Measurements from ENCODE around the gene UBL7. TPM values are rescaled to one million over a fixed set of nuclear protein-coding genes. Genes with fewer than 3 reads are reported as not detected.

UBL7 gene
- total RNA-seq, 1 experiment from 2014 or later: 65.3 TPM

- H3K27me3 ChIP-seq (ENCODE audit: insufficient read depth, low read length): no peaks in the 10 kb centered on the region
- H3K9ac ChIP-seq (ENCODE audit: low read length): no peak overlapping the region
- TF ChIP-seq MAX (IDR thresholded peaks at IDR 0.05) (no peak), SIN3A (IDR thresholded peaks at IDR 0.05; ENCODE audit: low read depth) (no peak), SP1 (IDR thresholded peaks at IDR 0.05; ENCODE audit: low read depth) (no peak), EZH2phosphoT487 (IDR thresholded peaks at IDR 0.05; ENCODE audit: borderline replicate concordance) (no peak), TCF7L2 (IDR thresholded peaks at IDR 0.05; ENCODE audit: borderline replicate concordance, extremely low read depth, insufficient read depth, insufficient read length) (no peak), POLR2AphosphoS5 (IDR thresholded peaks at IDR 0.05; ENCODE audit: low read depth, low read length) (no peak), YY1 (IDR thresholded peaks at IDR 0.05; ENCODE audit: extremely low read depth, insufficient replicate concordance, low read depth, low read length) (no peak), JUND (IDR thresholded peaks at IDR 0.05) (no peak), ELF1 (IDR thresholded peaks at IDR 0.05; ENCODE audit: borderline replicate concordance, low read depth) (no peak), EGR1 (IDR thresholded peaks at IDR 0.05; ENCODE audit: low read depth) (no peak)
- no peak overlapping the region for H2AFZ ChIP-seq (ENCODE audit: low read depth, low read length, poor library complexity, severe bottlenecking)
- H3K4me1 ChIP-seq (ENCODE audit: control insufficient read depth in 1 of 2, insufficient read depth in 2 of 2, low read length in 2 of 2): peaks cover 47 to 100% of the 10 kb centered on the region in 2 experiments
- intact Hi-C loops (cut with micrococcal nuclease): no loop called here
- no peaks in the 10 kb centered on the region for H3K9me3 ChIP-seq (ENCODE audit: control insufficient read depth in 1 of 2, insufficient read depth in 1 of 2, low read depth in 1 of 2, low read length in 2 of 2)
- H3K9me2 ChIP-seq (ENCODE audit: insufficient read depth): no peaks in the 10 kb centered on the region
- H3K36me3 ChIP-seq (ENCODE audit: control insufficient read depth in 1 of 2, insufficient read depth in 2 of 2, low read length in 2 of 2): peaks cover 0 to 5% of the 10 kb centered on the region in 2 experiments; a peak in 1 of 4 replicates
- BruUV-seq (replicated peaks): no TSS peak
- CTCF ChIA-PET: no interaction called here
- DNase-seq (ENCODE audit: low read depth, low spot score) (no peak), ATAC-seq (no peak)
- H3K4me2 ChIP-seq (ENCODE audit: low read length): no peak overlapping the region
- RAD21 ChIA-PET (ENCODE audit: low non-redundant PET in 1 of 2, low total read pairs in 2 of 2, uncharacterized antibody in 2 of 2, unreplicated experiment in 2 of 2): no interaction called here
- POLR2A ChIA-PET: interaction anchor here (2.1 kb wide), 1 partner anchor 21 kb away, joined by 5 read pairs; no protein-coding TSS in a partner anchor
- H3K79me2 ChIP-seq (ENCODE audit: insufficient read depth, low read length): peaks cover 100% of the 10 kb centered on the region
- H3K4me3 ChIP-seq (replicated peaks in 1 of 2; ENCODE audit: low read depth in 1 of 2, low read length in 2 of 2): no peak overlapping the region
- H4K20me1 ChIP-seq (ENCODE audit: insufficient read depth): no peaks in the 10 kb centered on the region
- no peak overlapping the region for H3K27ac ChIP-seq (ENCODE audit: low read depth, low read length)
These were observed 34.3 kb downstream of the UBL7 start for GRCh38 chr15:74426404-74427281.
